Hepatocyte (in vitro differentiated cells): Measurements from ENCODE around the gene INPP5B.
"Not testable (repeated sequence)": the region's sequence is repeated elsewhere in the genome, so short reads cannot be mapped to it uniquely, and the experiment has no call there.

Experiments
- EZH2phosphoT487 ChIP-seq: fragments of 200-600 bp; sonication (generic); IDR thresholded peaks from one replicate; pipeline ENCODE4 v1.6.1; 2018; ENCODE audit warnings: antibody characterized with exemption, mild to moderate bottlenecking, low read depth, moderate library complexity; ENCODE audit not compliant: unreplicated experiment, severe bottlenecking
- TF ChIP-seq, protein P1 (sequence below): fragments of 200-600 bp; sonication (generic); IDR thresholded peaks from 2 replicates; pipeline ENCODE4 v1.5.1; 2016; ENCODE audit warnings: antibody characterized with exemption, mild to moderate bottlenecking; ENCODE audit not compliant: poor library complexity

DNA sequence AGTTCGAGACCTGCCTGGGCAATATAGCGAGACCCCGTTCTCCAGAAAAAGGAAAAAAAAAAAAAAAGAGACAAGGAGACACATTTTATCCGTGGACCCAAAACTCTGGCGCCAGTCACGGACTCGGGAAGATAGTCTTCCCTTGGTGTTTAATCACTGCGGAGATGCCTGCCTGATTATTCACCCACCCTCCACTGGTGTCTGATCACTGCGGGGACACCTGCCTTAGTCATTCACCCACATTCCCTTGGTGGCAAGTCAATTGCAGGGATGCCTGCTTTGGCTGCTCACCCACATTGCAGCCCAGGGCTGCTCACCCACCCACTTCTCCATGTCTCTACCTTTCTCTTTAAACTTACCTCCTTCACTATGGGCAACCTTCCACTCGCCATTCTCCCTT, 38.3 kb downstream of the INPP5B start:
- TF ChIP-seq, protein P1, sequence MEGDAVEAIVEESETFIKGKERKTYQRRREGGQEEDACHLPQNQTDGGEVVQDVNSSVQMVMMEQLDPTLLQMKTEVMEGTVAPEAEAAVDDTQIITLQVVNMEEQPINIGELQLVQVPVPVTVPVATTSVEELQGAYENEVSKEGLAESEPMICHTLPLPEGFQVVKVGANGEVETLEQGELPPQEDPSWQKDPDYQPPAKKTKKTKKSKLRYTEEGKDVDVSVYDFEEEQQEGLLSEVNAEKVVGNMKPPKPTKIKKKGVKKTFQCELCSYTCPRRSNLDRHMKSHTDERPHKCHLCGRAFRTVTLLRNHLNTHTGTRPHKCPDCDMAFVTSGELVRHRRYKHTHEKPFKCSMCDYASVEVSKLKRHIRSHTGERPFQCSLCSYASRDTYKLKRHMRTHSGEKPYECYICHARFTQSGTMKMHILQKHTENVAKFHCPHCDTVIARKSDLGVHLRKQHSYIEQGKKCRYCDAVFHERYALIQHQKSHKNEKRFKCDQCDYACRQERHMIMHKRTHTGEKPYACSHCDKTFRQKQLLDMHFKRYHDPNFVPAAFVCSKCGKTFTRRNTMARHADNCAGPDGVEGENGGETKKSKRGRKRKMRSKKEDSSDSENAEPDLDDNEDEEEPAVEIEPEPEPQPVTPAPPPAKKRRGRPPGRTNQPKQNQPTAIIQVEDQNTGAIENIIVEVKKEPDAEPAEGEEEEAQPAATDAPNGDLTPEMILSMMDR, result not testable (repeated sequence)
- not testable (repeated sequence) for TF ChIP-seq EZH2phosphoT487
